GM04503 (cell line): ENCODE data around the gene SPOUT1.
"Not testable (repeated sequence)": the region's sequence is repeated elsewhere in the genome, so short reads cannot be mapped to it uniquely, and the experiment has no call there.

Source experiments
- DNase-seq: peaks from one replicate; pipeline ENCODE4 v3.0.0-alpha.2; 2012; ENCODE audit warnings: low read depth

The SPOUT1 gene

DNA sequence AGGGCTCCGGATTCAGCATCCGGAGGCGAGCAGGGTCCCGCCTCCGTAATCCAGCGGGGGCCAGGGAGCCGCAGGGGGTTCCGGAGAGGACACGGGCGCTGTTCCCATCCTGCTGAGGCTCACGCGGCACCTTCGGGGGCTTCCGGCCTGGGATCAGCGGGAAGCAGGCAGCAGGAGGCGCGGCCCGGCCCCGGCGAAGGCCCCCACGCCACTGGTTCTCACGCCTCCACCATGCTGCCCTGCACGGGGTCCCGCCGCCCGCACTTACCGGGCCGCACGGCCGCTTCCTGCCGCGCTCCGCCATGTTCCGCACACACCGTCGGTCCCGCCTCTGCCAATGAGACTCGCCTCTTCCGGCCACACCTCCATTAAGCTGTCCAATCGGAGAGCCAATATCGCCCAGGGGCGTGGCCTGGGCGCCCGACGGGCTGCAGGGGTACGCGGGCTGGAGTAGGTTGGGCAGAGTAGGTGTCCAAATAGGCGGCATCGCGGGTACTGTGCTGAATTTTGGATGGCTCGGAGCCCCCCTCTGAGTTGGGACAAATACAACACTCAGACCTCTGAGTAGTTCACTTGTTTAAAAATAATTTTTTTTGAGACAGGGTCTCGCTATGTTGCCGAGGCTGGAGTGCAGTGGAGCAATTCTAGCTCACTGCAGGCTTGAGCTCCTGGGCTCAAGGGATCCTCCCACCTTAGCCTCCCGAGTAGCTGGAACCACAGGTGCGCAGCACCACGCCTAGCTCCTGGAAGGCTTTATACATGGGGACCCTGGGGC, at the start of gene SPOUT1:
Gene SPOUT1 (minus strand): TSS at position 318 of the 775 bp plus-strand sequence. CDS start 14 bp downstream, at position 304.
- DNase-seq, result peak; percentile 49

GRCh38 chr9:128877852-128878251, 48.3 kb upstream of the SPOUT1 start:
- no peak for DNase-seq

DNA sequence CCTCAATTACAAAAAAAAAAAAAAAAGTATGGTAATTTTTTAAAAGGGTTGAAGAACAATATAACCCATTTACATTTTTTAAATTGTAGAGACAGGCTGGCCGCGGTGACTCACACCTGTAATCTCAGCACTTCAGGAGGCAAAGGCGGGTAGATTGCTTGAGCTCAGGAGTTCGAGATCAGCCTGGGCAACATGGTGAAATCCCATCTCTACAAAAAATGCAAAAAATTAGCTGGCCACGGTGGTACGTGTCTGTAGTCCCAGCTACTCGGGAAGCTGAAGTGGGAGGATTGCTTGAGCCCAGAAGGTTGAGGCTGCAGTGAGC, 41.3 kb upstream of the SPOUT1 start:
- DNase-seq, result not testable (repeated sequence)

- DNase-seq, result no peak
Observed at GRCh38 chr9:128870128-128870940, 40.7 kb upstream of the SPOUT1 start.

DNA sequence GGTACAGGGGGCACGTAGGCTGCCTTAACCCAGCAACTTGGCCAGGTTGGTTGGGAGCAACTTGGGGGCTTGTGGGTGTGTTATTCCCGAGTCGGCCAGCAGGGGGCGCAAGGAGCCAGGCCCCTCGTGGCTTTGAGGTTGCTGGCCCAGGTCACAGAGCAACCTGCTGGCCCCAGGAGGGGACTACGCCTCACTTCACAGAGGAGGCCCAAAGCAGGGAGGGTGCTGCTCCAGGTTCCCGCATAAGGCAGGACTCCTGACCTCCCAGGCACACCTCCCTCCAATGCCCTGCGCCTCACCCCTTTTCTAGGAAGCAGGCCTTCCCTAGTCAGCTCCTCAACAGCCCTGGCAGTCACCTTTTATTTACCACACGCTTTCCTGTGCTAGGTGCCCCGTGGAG, 34.1 kb upstream of the SPOUT1 start:
- no peak for DNase-seq

GRCh38 chr9:128862401-128862851, 32.8 kb upstream of the SPOUT1 start:
- DNase-seq, result no peak

- DNase-seq, result no peak
Observed at GRCh38 chr9:128861501-128861900, 31.9 kb upstream of the SPOUT1 start.

DNA sequence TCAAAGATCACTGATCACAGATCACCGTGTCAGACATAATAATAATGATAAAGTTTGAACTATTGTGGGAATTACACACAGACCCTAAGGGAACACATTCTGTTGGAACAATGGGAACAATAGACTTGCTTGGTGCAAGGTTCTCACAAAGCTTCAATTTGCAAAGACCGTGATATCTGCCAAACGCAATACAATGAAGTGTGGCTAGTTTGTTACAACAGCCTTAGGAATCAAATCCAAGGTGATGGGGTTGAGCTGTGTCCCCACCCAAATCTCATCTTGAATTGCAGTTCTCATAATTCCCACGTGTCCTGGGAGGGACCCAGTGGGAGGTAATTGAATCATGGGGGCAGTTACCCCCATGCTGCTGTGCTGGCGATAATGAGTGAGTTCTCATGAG, 31.3 kb upstream of the SPOUT1 start:
- no peak for DNase-seq

DNA sequence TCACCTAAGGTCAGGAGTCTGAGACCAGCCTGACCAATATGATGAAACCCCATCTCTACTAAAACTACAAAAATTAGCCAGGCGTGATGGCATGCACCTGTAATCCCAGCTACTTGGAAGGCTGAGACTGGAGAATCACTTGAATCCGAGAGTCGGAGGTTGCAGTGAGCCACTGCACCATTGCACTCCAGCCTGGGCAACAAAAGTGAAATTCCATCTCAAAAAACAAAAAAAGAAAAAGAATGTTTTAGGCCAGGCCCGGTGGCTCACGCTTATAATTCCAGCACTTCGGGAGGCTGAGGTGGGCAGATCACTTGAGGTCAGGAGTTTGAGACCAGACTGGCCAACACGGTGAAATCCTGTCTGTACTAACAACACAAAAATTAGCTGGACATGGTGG, 28.9 kb upstream of the SPOUT1 start:
- not testable (repeated sequence) for DNase-seq

DNA sequence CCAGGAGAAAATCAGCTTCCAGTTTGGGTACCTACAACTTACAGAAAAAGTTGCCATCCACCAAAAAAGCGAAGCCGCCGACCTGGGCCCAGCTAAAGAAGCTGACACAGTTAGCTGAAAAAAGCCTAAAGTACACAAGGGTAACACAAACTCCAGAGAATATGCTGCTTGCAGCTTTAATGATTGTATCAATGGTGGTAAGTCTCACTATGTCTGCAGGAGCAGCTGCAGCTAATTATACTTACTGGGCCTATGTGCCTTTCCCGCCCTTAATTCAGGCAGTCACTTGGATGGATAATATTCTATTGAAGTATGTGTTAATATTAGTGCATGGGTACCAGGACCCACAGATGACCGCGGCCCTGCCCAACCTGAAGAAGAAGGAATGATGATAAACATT, 24.9 kb upstream of the SPOUT1 start:
- DNase-seq, result not testable (repeated sequence)

- not testable (repeated sequence) for DNase-seq
Observed at GRCh38 chr9:128852646-128853045, 23.1 kb upstream of the SPOUT1 start.

GRCh38 chr9:128851779-128852600, 22.4 kb upstream of the SPOUT1 start:
- not testable (repeated sequence) for DNase-seq

DNA sequence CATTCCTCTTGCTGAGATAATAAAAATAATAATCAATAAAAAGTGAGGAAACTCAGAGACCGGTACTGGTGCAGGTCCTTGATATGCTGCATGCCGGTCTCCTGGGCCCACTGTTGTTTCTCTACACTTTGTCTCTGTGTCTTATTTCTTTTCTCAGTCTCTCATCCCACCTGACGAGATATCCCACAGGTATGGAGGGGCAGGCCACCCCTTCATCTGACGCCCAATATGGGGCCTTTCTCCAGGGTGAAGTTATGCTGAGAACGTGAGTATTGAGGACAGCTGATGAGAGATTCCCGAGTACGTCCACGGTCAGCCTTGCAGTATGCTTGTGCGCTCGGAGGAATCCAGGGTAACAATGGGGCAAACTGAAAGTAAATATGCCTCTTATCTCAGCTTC, 21.4 kb upstream of the SPOUT1 start:
- DNase-seq, result not testable (repeated sequence)

DNA sequence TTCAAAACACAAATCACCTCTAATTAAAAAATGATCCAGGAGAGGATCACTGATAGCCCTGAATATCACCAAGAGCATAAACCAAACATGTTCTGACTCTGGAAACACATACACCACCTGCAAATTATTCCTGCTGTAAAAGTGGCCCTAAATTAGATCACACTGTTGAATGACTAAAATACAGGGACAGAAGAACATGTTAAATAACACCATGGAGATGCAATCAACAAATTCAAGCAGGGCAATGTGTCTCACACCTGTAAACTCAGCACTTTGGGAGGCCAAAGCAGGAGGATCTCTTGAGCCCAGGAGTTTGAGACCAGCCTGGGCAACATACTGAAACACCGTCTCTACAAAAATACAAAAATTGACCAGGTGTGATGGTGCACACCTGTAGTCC, 18.2 kb upstream of the SPOUT1 start:
- no peak for DNase-seq

GRCh38 chr9:128846680-128847030, 17.1 kb upstream of the SPOUT1 start:
- DNase-seq, result no peak

DNA sequence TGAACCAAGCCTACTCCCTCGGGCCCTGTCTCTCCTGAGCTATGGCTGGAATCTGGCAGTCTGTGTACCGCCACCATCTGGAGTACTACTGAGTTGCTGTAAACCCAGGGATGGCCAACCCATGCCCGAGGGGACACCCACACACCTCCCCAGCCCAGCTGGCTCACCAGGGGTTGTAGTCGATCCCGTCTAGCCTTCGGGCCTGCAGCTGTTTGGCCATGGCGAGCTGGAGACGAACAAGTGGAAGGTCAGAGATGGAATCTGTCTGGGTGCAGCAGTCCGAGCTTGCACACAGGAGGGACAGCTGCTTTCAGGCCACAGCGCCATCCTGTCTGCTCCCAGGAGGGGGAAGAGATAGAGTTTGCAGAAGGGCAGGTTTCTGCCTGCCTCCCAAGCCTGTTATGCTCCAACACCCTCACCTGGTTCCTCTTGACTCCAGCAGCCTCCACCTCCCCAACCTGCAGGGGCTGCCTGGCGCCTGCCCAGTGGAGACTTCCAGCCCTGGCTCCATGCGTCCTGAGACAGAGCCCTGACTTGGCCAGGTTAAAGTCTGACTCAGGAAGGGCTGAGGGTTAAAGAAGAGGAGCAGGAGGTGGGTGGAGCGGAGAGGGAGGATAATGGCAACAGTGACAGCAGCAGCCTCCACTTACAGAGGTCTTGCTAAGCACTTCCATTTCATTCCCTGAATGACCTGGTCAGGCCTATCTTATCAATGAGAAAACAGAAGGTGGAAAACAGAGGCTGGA, 15.8 kb upstream of the SPOUT1 start:
- no peak for DNase-seq

DNA sequence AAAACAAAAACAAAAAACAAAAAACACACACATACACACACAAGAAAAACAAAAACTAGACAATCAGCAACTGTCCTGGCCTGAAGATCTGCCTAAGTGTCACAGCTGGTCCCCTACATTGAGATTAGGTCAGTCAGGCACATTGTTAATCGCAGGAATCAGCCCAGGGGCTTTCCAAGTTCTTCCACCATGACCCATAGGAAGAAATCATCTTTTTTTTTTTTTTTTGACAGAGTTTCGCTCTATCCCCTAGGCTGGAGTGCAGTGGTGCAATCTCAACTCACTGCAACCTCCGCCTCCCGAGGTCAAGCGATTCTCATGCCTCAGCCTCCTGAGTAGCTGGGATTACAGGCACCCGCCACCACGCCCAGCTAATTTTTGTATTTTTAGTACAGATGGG, 13.6 kb upstream of the SPOUT1 start:
- not testable (repeated sequence) for DNase-seq

- no peak for DNase-seq
Observed at GRCh38 chr9:128841694-128842492, 12.3 kb upstream of the SPOUT1 start.

DNA sequence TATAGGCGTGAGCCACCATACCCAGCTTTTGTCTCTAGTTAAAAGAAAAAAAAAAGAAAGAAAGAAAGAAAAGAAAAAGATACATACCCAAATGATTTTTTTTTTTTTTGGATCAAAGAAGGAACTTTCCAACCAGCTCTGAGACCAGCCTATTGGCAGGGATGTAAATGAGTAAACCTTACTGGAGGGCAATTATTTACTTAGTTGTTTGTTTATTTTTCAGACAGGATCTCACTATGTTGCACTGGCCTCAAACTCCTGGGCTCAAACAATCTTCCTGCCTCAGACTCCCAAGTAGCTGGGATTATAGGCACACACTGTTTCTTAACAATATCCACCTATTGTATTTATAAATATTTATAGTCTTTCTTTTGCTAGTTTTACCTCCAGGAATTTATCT, 10.9 kb upstream of the SPOUT1 start:
- DNase-seq, result no peak

- no peak for DNase-seq
Observed at GRCh38 chr9:128838338-128838737, 8.7 kb upstream of the SPOUT1 start.
